ENCODE measurements around the gene ENPP6. TPM values are rescaled to one million over a fixed set of nuclear protein-coding genes. Genes with fewer than 3 reads are reported as not detected.

ENPP6 gene
- total and polyA plus RNA-seq, 2 of the 13 experiments (the other 11 are each of a cell fraction or from before 2014, with no cell fraction given), result not detected

- H3K27ac ChIP-seq (ENCODE audit: extremely low read length, insufficient read depth, low read length), result no peak overlapping the region
- in situ Hi-C loops (cut with HindIII; ENCODE audit: extremely low pct_ligation_motif_present, low pct_unique_long_range_greater_than_20kb) (no loop called here), intact Hi-C loops (cut with micrococcal nuclease; ENCODE audit: unreplicated experiment) (no loop called here)
- H3K4me2 ChIP-seq (ENCODE audit: low read depth, low read length), result no peak overlapping the region
- no peaks in the 10 kb centered on the region for H3K79me2 ChIP-seq (ENCODE audit: insufficient read depth, low read length)
- no TSS peak for BruUV-seq (replicated peaks)
- 23% methylated on average over 10 of the region's 10 CpGs for WGBS (ENCODE audit: low lambda C conversion rate)
- no peak for ATAC-seq
- H3K27me3 ChIP-seq (ENCODE audit: control insufficient read depth in 1 of 2, insufficient read depth in 2 of 2, low read length in 2 of 2), result peaks cover 4 to 23% of the 10 kb centered on the region in 2 experiments; a peak in 3 of 5 replicates
- H3K4me3 ChIP-seq (replicated peaks in 1 of 3; ENCODE audit: insufficient read depth in 1 of 3, low read depth in 2 of 3, low read length in 3 of 3), result no peak overlapping the region
- ChIA-PET CTCF (ENCODE audit: low intra/inter-chr PET ratio, low total read pairs) (no interaction called here), POLR2A (no interaction called here)
- DNase-seq (ENCODE audit: low spot score), result no peak
- H2AFZ ChIP-seq (ENCODE audit: low read length), result no peak overlapping the region
- no peak for FAIRE-seq
- H3K9me3 ChIP-seq (ENCODE audit: low read length), result no peaks in the 10 kb centered on the region
- H4K20me1 ChIP-seq (ENCODE audit: insufficient read depth, low read length), result no peaks in the 10 kb centered on the region
- no peaks in the 10 kb centered on the region for H3K36me3 ChIP-seq (replicated peaks in 1 of 2; ENCODE audit: control insufficient read depth in 1 of 2, insufficient read depth in 2 of 2, low read length in 2 of 2)
- H3K4me1 ChIP-seq (ENCODE audit: insufficient read depth, low read length), result peaks cover 9% of the 10 kb centered on the region
- TF ChIP-seq BCL3 (CRISPR knock-in tag; IDR thresholded peaks at IDR 0.05) (no peak), NONO (IDR thresholded peaks at IDR 0.05) (no peak), NONO (CRISPR knock-in tag; conservative IDR thresholded peaks at IDR 0.05) (no peak), HNRNPUL1 (IDR thresholded peaks at IDR 0.05; ENCODE audit: low read depth, low read length) (no peak), MIER2 (CRISPR knock-in tag; IDR thresholded peaks at IDR 0.05) (no peak), CHD4 (IDR thresholded peaks at IDR 0.05; ENCODE audit: borderline replicate concordance, low read length) (no peak), ZNF644 (CRISPR knock-in tag; IDR thresholded peaks at IDR 0.05; ENCODE audit: low read depth) (no peak), ZBTB20 (CRISPR knock-in tag; IDR thresholded peaks at IDR 0.05; ENCODE audit: borderline replicate concordance, low read depth) (no peak), MNT (IDR thresholded peaks at IDR 0.05) (no peak), ZFP36L1 (CRISPR knock-in tag; IDR thresholded peaks at IDR 0.05) (no peak), HMG20A (CRISPR knock-in tag; IDR thresholded peaks at IDR 0.05; ENCODE audit: borderline replicate concordance) (no peak), NCOA2 (CRISPR knock-in tag; IDR thresholded peaks at IDR 0.05) (no peak), HMG20B (CRISPR knock-in tag; conservative IDR thresholded peaks at IDR 0.05) (no peak), KMT2B (CRISPR knock-in tag; IDR thresholded peaks at IDR 0.05) (no peak), ELF3 (CRISPR knock-in tag; IDR thresholded peaks at IDR 0.05) (no peak), ZNF513 (CRISPR knock-in tag; conservative IDR thresholded peaks at IDR 0.05) (no peak), ZNF777 (CRISPR knock-in tag; IDR thresholded peaks at IDR 0.05) (no peak)
- no peak overlapping the region for H3K9ac ChIP-seq (ENCODE audit: insufficient read depth, low read depth, low read length)
Observed at GRCh38 chr4:184215709-184216328, 1.9 kb downstream of the ENPP6 start.

Data from HepG2 (cell line).